Bronchial epithelial cell (primary cell): Measurements from ENCODE around the gene CSMD2. TPM values are rescaled to one million over a fixed set of nuclear protein-coding genes. Genes with fewer than 3 reads are reported as not detected.

ENCODE experiments used
- DNase-seq: peaks from one replicate; pipeline ENCODE4 v3.0.0-alpha.2; 2010; ENCODE audit warnings: low read depth
- FAIRE-seq: peaks from 2 replicates; lab custom pipeline; 2011; peaks lifted over from hg19 to GRCh38; lab: Jason Lieb, UNC
- H3K27me3 ChIP-seq: 2 replicates; pipeline ENCODE4 v1.5.1; 2011; ENCODE audit warnings: low read length; ENCODE audit not compliant: control insufficient read depth, insufficient read depth
- H3K36me3 ChIP-seq: 2 replicates; pipeline ENCODE4 v1.5.1; 2011; ENCODE audit warnings: low read length; ENCODE audit not compliant: control insufficient read depth, insufficient read depth
- H3K4me3 ChIP-seq: 2 replicates; pipeline ENCODE4 v1.5.1; 2011; ENCODE audit warnings: mild to moderate bottlenecking, low read depth, low read length, control low read depth
- total RNA-seq: library from RNA; depleted of rRNA; stranded (reverse); fragments of >200 nt; gene quantifications from 2 replicates; pipeline ENCODE4 v1.2.1, GENCODE V29; 2014
- TF ChIP-seq, protein P1 (sequence below): IDR thresholded peaks from 2 replicates; pipeline ENCODE4 v1.5.1; 2011; ENCODE audit warnings: mild to moderate bottlenecking, moderate library complexity, low read length, control low read depth, inconsistent platforms; ENCODE audit not compliant: insufficient read depth, severe bottlenecking

The CSMD2 gene
- total RNA-seq, 1 donor from 2014 or later, result not detected

DNA sequence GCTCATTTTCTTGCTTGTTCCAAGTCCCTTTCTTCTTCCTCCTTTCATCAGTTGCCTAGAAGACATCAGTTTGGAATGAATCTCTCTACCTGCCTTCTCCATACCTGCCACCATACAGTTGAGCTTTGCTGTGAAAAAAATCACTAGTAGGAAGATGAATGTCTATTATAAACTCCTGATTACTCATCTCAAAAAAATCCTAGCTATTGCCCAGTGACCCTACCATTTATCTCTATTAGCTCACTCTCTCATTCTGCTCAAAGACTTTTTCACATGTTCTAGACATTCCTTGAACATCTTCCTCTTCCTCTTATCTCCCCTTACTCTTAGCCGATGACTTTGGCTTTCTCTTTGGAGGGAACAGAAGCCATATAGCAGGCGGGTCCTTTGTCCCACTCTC, 350.9 kb downstream of the CSMD2 start:
- no peak overlapping the region for H3K4me3 ChIP-seq
- H3K36me3 ChIP-seq, result no peaks in the 10 kb centered on the region
- peak; percentile 4 for DNase-seq
- no peaks in the 10 kb centered on the region for H3K27me3 ChIP-seq
- TF ChIP-seq, protein P1, sequence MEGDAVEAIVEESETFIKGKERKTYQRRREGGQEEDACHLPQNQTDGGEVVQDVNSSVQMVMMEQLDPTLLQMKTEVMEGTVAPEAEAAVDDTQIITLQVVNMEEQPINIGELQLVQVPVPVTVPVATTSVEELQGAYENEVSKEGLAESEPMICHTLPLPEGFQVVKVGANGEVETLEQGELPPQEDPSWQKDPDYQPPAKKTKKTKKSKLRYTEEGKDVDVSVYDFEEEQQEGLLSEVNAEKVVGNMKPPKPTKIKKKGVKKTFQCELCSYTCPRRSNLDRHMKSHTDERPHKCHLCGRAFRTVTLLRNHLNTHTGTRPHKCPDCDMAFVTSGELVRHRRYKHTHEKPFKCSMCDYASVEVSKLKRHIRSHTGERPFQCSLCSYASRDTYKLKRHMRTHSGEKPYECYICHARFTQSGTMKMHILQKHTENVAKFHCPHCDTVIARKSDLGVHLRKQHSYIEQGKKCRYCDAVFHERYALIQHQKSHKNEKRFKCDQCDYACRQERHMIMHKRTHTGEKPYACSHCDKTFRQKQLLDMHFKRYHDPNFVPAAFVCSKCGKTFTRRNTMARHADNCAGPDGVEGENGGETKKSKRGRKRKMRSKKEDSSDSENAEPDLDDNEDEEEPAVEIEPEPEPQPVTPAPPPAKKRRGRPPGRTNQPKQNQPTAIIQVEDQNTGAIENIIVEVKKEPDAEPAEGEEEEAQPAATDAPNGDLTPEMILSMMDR, result no peak
- no peak for FAIRE-seq

DNA sequence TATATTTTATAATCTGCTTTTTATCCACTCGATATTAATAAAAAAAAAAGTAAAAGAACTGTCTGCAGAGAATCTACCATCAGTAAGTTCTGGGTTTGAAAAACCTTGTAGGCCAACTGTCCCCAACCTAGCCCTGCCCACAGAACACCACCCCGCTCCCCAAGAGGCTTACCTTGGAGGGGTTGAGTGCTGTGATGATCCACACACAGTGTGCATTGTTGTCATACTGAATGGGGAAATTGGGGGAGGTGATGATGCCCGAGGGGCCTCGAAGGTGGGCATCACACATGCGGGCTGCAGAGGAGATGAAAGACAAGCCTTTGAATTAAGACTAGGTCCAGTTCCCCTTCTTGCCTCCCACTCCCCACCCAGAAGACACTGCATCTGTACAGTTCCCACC, 354.5 kb downstream of the CSMD2 start:
- FAIRE-seq, result no peak
- Histone ChIP-seq H3K4me3 (no peak overlapping the region), H3K36me3 (no peaks in the 10 kb centered on the region), H3K27me3 (no peaks in the 10 kb centered on the region)
- TF ChIP-seq, protein P1, result no peak
- DNase-seq, result no peak

DNA sequence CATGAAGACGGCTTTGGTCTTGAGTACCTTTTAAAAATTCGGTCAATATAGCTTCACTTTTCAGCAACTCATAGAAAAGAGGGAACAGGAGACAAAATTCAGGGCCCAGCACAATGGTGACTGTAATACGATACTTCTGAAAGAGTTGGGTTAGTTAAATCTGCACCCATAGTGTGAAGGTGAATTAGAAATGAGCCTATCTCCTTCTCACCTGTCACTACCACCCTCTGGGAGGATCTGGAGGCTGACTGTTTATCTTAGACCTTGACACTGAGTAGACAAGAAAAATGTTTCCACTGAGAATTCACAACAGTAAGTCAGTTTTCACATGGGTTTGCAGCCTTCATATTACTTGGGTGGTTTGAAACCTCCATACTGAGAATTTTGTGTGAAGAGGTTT, 359.0 kb downstream of the CSMD2 start:
- no peaks in the 10 kb centered on the region for H3K36me3 ChIP-seq
- no peak for FAIRE-seq
- TF ChIP-seq, protein P1, result no peak
- no peak for DNase-seq
- no peaks in the 10 kb centered on the region for H3K27me3 ChIP-seq
- no peak overlapping the region for H3K4me3 ChIP-seq

DNA sequence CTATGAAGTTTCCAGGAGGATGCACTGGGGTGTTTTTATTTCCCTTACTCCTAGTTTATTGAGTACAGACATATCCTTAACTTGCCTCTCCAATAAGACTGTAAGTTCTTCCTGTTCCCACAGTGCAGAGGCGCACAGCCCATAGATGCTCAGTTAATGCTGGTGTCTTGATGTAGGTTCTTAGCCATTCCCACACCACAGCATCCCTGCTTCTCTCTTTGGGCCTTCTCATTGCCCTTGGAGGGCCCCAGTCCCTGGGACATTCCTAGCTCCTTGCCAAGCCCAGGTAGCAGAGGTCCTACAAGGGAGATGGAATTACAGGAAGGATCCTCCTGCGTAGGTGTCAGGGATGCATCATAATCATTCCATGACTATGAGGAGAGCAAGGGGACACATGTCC, 362.8 kb downstream of the CSMD2 start:
- no peaks in the 10 kb centered on the region for H3K36me3 ChIP-seq
- FAIRE-seq (no peak), DNase-seq (no peak)
- TF ChIP-seq, protein P1, result no peak
- H3K27me3 ChIP-seq, result no peaks in the 10 kb centered on the region
- H3K4me3 ChIP-seq, result no peak overlapping the region

DNA sequence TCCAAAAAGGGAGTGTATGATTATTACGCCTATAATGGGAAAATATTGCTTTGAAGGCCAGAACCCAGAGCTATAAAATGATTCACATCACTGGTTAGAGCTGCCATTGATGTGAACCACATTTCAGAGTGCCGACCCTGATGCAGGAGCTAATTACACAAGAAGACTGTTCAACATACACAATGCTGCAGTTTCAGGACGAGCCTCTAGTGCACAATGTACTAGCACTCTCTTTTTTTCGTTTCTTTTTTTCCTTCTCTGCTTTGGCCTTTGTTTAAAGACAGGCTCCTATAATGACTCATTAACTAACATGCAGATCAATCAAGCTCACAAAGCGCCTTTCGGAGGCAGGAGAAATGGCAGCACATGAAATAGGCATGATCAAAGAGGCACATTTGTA, 367.2 kb downstream of the CSMD2 start:
- DNase-seq (no peak), FAIRE-seq (no peak)
- Histone ChIP-seq H3K36me3 (no peaks in the 10 kb centered on the region), H3K27me3 (no peaks in the 10 kb centered on the region), H3K4me3 (no peak overlapping the region)
- TF ChIP-seq, protein P1, result no peak

DNA sequence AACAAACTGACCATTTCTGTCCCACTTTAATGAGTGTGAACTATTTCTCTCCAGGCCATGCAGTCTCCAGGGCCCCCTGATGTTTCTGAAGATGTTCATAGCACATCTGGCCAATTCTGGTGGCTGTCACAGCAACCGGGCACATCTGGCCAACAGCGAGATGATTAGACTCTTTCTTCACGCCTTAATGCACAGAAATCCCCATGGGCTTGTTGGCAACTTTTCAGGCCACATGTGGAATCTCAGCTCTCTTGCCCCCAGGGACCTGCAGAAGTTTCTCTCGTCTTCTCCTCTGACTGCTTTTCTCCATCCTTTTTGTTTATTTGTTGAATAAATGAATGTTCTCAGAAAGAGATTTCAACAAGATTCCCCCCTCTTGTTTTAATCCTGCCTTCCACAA, 372.4 kb downstream of the CSMD2 start:
- no peak for FAIRE-seq
- DNase-seq, result no peak
- Histone ChIP-seq H3K4me3 (no peak overlapping the region), H3K27me3 (no peaks in the 10 kb centered on the region), H3K36me3 (no peaks in the 10 kb centered on the region)
- TF ChIP-seq, protein P1, result no peak
